ENCODE data around the gene HYAL3. TPM values are rescaled to one million over a fixed set of nuclear protein-coding genes. Genes with fewer than 3 reads are reported as not detected.
A peak's percentile ranks its signal among the peaks of the same experiment; 100 is the strongest.

HYAL3 gene, protein sequence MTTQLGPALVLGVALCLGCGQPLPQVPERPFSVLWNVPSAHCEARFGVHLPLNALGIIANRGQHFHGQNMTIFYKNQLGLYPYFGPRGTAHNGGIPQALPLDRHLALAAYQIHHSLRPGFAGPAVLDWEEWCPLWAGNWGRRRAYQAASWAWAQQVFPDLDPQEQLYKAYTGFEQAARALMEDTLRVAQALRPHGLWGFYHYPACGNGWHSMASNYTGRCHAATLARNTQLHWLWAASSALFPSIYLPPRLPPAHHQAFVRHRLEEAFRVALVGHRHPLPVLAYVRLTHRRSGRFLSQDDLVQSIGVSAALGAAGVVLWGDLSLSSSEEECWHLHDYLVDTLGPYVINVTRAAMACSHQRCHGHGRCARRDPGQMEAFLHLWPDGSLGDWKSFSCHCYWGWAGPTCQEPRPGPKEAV
- total RNA-seq (2014; rRNA removed; shearing (Covaris generic)) (1.2 and 2.7 TPM in 2 replicates), total RNA-seq (2022) (3.5 and 4.4 TPM in 2 replicates), Bru-seq, nascent RNA (percentile 36 among the genes with signal in this experiment), BruChase-seq, experiment 1, labeled RNA remaining after a 6-hour chase (percentile 50 among the genes with signal in this experiment), BruChase-seq, experiment 2, labeled RNA remaining after a 2-hour chase (percentile 50 among the genes with signal in this experiment)
- long read RNA-seq: 0 reads

- POLR2A ChIA-PET: interaction anchor here (0.6 to 2.4 kb wide), 9 partner anchors 15 to 1086 kb away, joined by 3 to 13 read pairs (median 3); partner anchors contain the start of genes MANF and TUSC2
- Histone ChIP-seq H3K9me2 (ENCODE audit: insufficient read depth, low read length) (no peaks in the 10 kb centered on the region), H3K4me2 (ENCODE audit: low read length) (peak within 1 kb of the TSS; percentile 91), H3K79me2 (ENCODE audit: insufficient read depth, low read depth, low read length) (no peaks in the 10 kb centered on the region), H3K4me1 (ENCODE audit: insufficient read depth, low read length, poor library complexity, severe bottlenecking) (peaks cover 19% of the 10 kb centered on the region), H3K9me3 (ENCODE audit: low read length) (no peaks in the 10 kb centered on the region), H2AFZ (ENCODE audit: low read length) (peak within 1 kb of the TSS; percentile 85), H4K20me1 (ENCODE audit: insufficient read depth, low read length) (no peaks in the 10 kb centered on the region), H3K4me3 (ENCODE audit: low read depth, low read length, poor library complexity, severe bottlenecking) (peak within 1 kb of the TSS; percentile 78), H3K36me3 (ENCODE audit: insufficient read depth, low read length) (no peaks in the 10 kb centered on the region), H3K27ac (ENCODE audit: low read depth, low read length, poor library complexity, severe bottlenecking) (peak within 1 kb of the TSS; percentile 58)
- CTCF ChIA-PET (ENCODE audit: unreplicated experiment): interaction anchor here (0.5 to 1.5 kb wide), 4 partner anchors 29 to 80 kb away, joined by 3 to 7 read pairs (median 4); partner anchors contain the start of gene TUSC2
- intact Hi-C loops (cut with micrococcal nuclease; ENCODE audit: unreplicated experiment): loop anchor here (1.0 to 5.0 kb wide), 3 partner anchors 25 to 52 kb away; no protein-coding TSS in a partner anchor
- BruUV-seq (replicated peaks): no TSS peak
- TF ChIP-seq, protein P1, sequence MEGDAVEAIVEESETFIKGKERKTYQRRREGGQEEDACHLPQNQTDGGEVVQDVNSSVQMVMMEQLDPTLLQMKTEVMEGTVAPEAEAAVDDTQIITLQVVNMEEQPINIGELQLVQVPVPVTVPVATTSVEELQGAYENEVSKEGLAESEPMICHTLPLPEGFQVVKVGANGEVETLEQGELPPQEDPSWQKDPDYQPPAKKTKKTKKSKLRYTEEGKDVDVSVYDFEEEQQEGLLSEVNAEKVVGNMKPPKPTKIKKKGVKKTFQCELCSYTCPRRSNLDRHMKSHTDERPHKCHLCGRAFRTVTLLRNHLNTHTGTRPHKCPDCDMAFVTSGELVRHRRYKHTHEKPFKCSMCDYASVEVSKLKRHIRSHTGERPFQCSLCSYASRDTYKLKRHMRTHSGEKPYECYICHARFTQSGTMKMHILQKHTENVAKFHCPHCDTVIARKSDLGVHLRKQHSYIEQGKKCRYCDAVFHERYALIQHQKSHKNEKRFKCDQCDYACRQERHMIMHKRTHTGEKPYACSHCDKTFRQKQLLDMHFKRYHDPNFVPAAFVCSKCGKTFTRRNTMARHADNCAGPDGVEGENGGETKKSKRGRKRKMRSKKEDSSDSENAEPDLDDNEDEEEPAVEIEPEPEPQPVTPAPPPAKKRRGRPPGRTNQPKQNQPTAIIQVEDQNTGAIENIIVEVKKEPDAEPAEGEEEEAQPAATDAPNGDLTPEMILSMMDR (conservative IDR thresholded peaks at IDR 0.05; ENCODE audit: low read length): peak; percentile 59; the same call in 1 of the 2 replicates
- no peak for TF ChIP-seq EZH2phosphoT487 (IDR thresholded peaks at IDR 0.05; ENCODE audit: borderline replicate concordance, low read depth, low read length)
- peak; percentile 99 for DNase-seq (ENCODE audit: low spot score)
Measured at GRCh38 chr3:50298836-50299637, at the start of gene HYAL3, which contains the start of gene NAA80. Gene HYAL3, minus strand, starts transcription at chr3:50299405. Its CDS starts 3,803 bp downstream, at chr3:50295602. Gene NAA80, minus strand, starts transcription at chr3:50299405. Its CDS starts 1,942 bp downstream, at chr3:50297463.

GRCh38 chr3:50347187-50347813, 48.1 kb upstream of the HYAL3 start:
- peaks cover 8% of the 10 kb centered on the region; the same call in 1 of the 2 replicates for H3K79me2 ChIP-seq (ENCODE audit: insufficient read depth, low read depth, low read length)
- no peaks in the 10 kb centered on the region for H3K9me2 ChIP-seq (ENCODE audit: insufficient read depth, low read length)
- CTCF ChIA-PET (ENCODE audit: unreplicated experiment): interaction anchor here (1.0 kb wide), 1 partner anchor 9 kb away, joined by 3 read pairs; no protein-coding TSS in a partner anchor
- TF ChIP-seq, protein P1 (conservative IDR thresholded peaks at IDR 0.05; ENCODE audit: low read length): peak; percentile 81
- TF ChIP-seq EZH2phosphoT487 (IDR thresholded peaks at IDR 0.05; ENCODE audit: borderline replicate concordance, low read depth, low read length): no peak
- peaks cover 9% of the 10 kb centered on the region; the same call in 1 of the 2 replicates for H3K36me3 ChIP-seq (ENCODE audit: insufficient read depth, low read length)
- DNase-seq (ENCODE audit: low spot score): peak; percentile 80
- H3K4me1 ChIP-seq (ENCODE audit: insufficient read depth, low read length, poor library complexity, severe bottlenecking): peaks cover 33% of the 10 kb centered on the region
- intact Hi-C loops (cut with micrococcal nuclease; ENCODE audit: unreplicated experiment): loop anchor here (1.0 to 2.0 kb wide), 2 partner anchors 41 to 196 kb away; no protein-coding TSS in a partner anchor
- H3K4me2 ChIP-seq (ENCODE audit: low read length): no peak overlapping the region
- BruUV-seq (replicated peaks): no TSS peak
- no peak overlapping the region for H3K27ac ChIP-seq (ENCODE audit: low read depth, low read length, poor library complexity, severe bottlenecking)
- H3K9me3 ChIP-seq (ENCODE audit: low read length): no peaks in the 10 kb centered on the region
- H4K20me1 ChIP-seq (ENCODE audit: insufficient read depth, low read length): no peaks in the 10 kb centered on the region
- H2AFZ ChIP-seq (ENCODE audit: low read length): no peak overlapping the region
- POLR2A ChIA-PET: interaction anchor here (0.9 to 2.0 kb wide), 2 partner anchors 10 to 11 kb away, joined by 4 to 8 read pairs; no protein-coding TSS in a partner anchor
- no peak overlapping the region for H3K4me3 ChIP-seq (ENCODE audit: low read depth, low read length, poor library complexity, severe bottlenecking)
